Liver (tissue), 3 donors: Measurements from ENCODE around the gene BRAT1.
"Not testable (repeated sequence)": the region's sequence is repeated elsewhere in the genome, so short reads cannot be mapped to it uniquely, and the experiment has no call there.

ENCODE experiments used
- HNF4A ChIP-seq, 2 donors: conservative IDR thresholded peaks; 2 replicates each; pipeline ENCODE4 v1.6.1; 2016; ENCODE audit warnings: antibody characterized with exemption in 2 of 2, mild to moderate bottlenecking in 2 of 2
- HNF4G ChIP-seq: IDR thresholded peaks from 2 replicates; pipeline ENCODE4 v1.6.1; 2016; ENCODE audit warnings: antibody characterized with exemption
- JUND ChIP-seq, 2 donors: IDR thresholded peaks; 2 replicates each; pipeline ENCODE4 v1.6.1; 2016; ENCODE audit warnings: antibody characterized with exemption in 2 of 2
- RAD21 ChIP-seq, 2 donors: IDR thresholded peaks; 2 replicates each; pipeline ENCODE4 v1.6.1; 2016; ENCODE audit warnings: antibody characterized with exemption in 2 of 2, mild to moderate bottlenecking in 2 of 2
- RXRA ChIP-seq, 2 donors: IDR thresholded peaks; 2 replicates each; pipeline ENCODE4 v1.6.1; 2017 to 2018; ENCODE audit warnings: antibody characterized with exemption in 2 of 2, mild to moderate bottlenecking in 1 of 2
- SP1 ChIP-seq: IDR thresholded peaks from 2 replicates; pipeline ENCODE4 v1.6.1; 2018; ENCODE audit warnings: antibody characterized with exemption, mild to moderate bottlenecking
- TAF1 ChIP-seq: conservative IDR thresholded peaks from 2 replicates; pipeline ENCODE4 v1.6.1; 2016; ENCODE audit warnings: antibody characterized with exemption, mild to moderate bottlenecking
- YY1 ChIP-seq: IDR thresholded peaks from 2 replicates; pipeline ENCODE4 v1.6.1; 2016; ENCODE audit warnings: antibody characterized with exemption, mild to moderate bottlenecking
- TF ChIP-seq, protein P1 (sequence below): IDR thresholded peaks from 2 replicates; pipeline ENCODE4 v1.6.1; 2016; ENCODE audit warnings: antibody characterized with exemption
- TF ChIP-seq, protein P2 (sequence below): fragments of 150-350 bp; IDR thresholded peaks from 2 replicates; pipeline ENCODE4 v1.5.1; 2017; ENCODE audit warnings: improper control_type of control experiment, low read depth, low read length; ENCODE audit not compliant: missing input control
- TF ChIP-seq, protein P3 (sequence below): IDR thresholded peaks from 2 replicates; pipeline ENCODE4 v1.6.1; 2016; ENCODE audit warnings: antibody characterized with exemption
- TF ChIP-seq, protein P4 (sequence below): IDR thresholded peaks from 2 replicates; pipeline ENCODE4 v1.6.1; 2016; ENCODE audit warnings: antibody characterized with exemption, mild to moderate bottlenecking
- donor health status: healthy.
- donor health status: healthy.

DNA sequence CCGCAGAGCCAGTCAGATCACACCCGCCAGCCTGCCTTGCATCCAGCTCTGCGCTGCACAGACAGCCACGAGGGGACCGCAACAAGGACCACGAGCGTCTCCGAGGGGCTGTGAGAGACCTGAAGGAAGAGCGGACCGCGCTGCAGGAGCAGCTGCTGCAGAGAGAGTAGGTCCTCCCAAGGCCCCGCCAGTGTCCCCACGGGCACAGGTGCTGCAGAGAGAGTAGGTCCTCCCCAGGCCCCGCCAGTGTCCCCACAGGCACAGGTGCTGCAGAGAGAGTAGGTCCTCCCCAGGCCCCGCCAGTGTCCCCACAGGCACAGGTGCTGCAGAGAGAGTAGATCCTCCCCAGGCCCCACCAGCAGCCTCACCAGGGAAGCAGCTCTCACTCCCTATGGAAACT lies 34.6 kb upstream of the BRAT1 start:
- TF ChIP-seq, protein P1, sequence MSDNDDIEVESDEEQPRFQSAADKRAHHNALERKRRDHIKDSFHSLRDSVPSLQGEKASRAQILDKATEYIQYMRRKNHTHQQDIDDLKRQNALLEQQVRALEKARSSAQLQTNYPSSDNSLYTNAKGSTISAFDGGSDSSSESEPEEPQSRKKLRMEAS, result not testable (repeated sequence)
- TF ChIP-seq YY1; TAF1; RXRA (IDR thresholded peaks at IDR 0.05); SP1; RAD21 (IDR thresholded peaks at IDR 0.05); HNF4A (conservative IDR thresholded peaks at IDR 0.05); HNF4G; JUND (IDR thresholded peaks at IDR 0.05): not testable (repeated sequence)
- TF ChIP-seq, protein P2, sequence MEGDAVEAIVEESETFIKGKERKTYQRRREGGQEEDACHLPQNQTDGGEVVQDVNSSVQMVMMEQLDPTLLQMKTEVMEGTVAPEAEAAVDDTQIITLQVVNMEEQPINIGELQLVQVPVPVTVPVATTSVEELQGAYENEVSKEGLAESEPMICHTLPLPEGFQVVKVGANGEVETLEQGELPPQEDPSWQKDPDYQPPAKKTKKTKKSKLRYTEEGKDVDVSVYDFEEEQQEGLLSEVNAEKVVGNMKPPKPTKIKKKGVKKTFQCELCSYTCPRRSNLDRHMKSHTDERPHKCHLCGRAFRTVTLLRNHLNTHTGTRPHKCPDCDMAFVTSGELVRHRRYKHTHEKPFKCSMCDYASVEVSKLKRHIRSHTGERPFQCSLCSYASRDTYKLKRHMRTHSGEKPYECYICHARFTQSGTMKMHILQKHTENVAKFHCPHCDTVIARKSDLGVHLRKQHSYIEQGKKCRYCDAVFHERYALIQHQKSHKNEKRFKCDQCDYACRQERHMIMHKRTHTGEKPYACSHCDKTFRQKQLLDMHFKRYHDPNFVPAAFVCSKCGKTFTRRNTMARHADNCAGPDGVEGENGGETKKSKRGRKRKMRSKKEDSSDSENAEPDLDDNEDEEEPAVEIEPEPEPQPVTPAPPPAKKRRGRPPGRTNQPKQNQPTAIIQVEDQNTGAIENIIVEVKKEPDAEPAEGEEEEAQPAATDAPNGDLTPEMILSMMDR, result not testable (repeated sequence)
- TF ChIP-seq, protein P3, sequence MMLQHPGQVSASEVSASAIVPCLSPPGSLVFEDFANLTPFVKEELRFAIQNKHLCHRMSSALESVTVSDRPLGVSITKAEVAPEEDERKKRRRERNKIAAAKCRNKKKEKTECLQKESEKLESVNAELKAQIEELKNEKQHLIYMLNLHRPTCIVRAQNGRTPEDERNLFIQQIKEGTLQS, result not testable (repeated sequence)
- TF ChIP-seq, protein P4, sequence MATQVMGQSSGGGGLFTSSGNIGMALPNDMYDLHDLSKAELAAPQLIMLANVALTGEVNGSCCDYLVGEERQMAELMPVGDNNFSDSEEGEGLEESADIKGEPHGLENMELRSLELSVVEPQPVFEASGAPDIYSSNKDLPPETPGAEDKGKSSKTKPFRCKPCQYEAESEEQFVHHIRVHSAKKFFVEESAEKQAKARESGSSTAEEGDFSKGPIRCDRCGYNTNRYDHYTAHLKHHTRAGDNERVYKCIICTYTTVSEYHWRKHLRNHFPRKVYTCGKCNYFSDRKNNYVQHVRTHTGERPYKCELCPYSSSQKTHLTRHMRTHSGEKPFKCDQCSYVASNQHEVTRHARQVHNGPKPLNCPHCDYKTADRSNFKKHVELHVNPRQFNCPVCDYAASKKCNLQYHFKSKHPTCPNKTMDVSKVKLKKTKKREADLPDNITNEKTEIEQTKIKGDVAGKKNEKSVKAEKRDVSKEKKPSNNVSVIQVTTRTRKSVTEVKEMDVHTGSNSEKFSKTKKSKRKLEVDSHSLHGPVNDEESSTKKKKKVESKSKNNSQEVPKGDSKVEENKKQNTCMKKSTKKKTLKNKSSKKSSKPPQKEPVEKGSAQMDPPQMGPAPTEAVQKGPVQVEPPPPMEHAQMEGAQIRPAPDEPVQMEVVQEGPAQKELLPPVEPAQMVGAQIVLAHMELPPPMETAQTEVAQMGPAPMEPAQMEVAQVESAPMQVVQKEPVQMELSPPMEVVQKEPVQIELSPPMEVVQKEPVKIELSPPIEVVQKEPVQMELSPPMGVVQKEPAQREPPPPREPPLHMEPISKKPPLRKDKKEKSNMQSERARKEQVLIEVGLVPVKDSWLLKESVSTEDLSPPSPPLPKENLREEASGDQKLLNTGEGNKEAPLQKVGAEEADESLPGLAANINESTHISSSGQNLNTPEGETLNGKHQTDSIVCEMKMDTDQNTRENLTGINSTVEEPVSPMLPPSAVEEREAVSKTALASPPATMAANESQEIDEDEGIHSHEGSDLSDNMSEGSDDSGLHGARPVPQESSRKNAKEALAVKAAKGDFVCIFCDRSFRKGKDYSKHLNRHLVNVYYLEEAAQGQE, result not testable (repeated sequence)
